Endodermal cell (in vitro differentiated cells): ENCODE results near the gene MYDGF. TPM values are rescaled to one million over a fixed set of nuclear protein-coding genes. Genes with fewer than 3 reads are reported as not detected.
A peak's percentile ranks its signal among the peaks of the same experiment; 100 is the strongest.

Experiments
- DNase-seq: peaks from one replicate; pipeline ENCODE4 v3.0.0-alpha.2; 2017
- H3K27ac ChIP-seq: 2 replicates; pipeline ENCODE4 v1.5.1; 2013; ENCODE audit warnings: mild to moderate bottlenecking, low read depth, low read length, moderate library complexity
- H3K27me3 ChIP-seq: 2 replicates; pipeline ENCODE4 v1.6.1; 2013; ENCODE audit warnings: mild to moderate bottlenecking, low read length, moderate library complexity; ENCODE audit not compliant: insufficient read depth, control insufficient read depth, poor library complexity, severe bottlenecking
- H3K36me3 ChIP-seq: 2 replicates; pipeline ENCODE4 v1.7.0; 2013; ENCODE audit warnings: mild to moderate bottlenecking, low read length, moderate library complexity; ENCODE audit not compliant: control insufficient read depth, insufficient read depth
- H3K4me1 ChIP-seq: one replicate; pipeline ENCODE4 v1.7.0; 2013; ENCODE audit warnings: low read length; ENCODE audit not compliant: control insufficient read depth, insufficient read depth
- H3K4me3 ChIP-seq: 2 replicates; pipeline ENCODE4 v1.5.1; 2013; ENCODE audit warnings: mild to moderate bottlenecking, low read length, moderate library complexity
- H3K9ac ChIP-seq: 2 replicates; pipeline ENCODE4 v1.6.1; 2013; ENCODE audit warnings: mild to moderate bottlenecking, low read length, moderate library complexity; ENCODE audit not compliant: poor library complexity, severe bottlenecking; ENCODE audit errors: extremely low read depth
- H3K9me3 ChIP-seq: 2 replicates; pipeline ENCODE4 v1.6.1; 2013; ENCODE audit warnings: mild to moderate bottlenecking, low read length, moderate library complexity; ENCODE audit not compliant: control insufficient read depth
- H3K27ac Mint-ChIP-seq: 2 replicates; pipeline ENCODE4 v1.8.0; 2020; ENCODE audit warnings: mixed read lengths
- H3K27me3 Mint-ChIP-seq: 2 replicates; pipeline ENCODE4 v1.8.0; 2021; ENCODE audit warnings: mild to moderate bottlenecking, mixed read lengths; ENCODE audit not compliant: insufficient read depth
- H3K36me3 Mint-ChIP-seq: 2 replicates; pipeline ENCODE4 v1.8.0; 2020; ENCODE audit warnings: low read depth, mixed read lengths
- H3K4me1 Mint-ChIP-seq: 2 replicates; pipeline ENCODE4 v1.8.0; 2020; ENCODE audit warnings: mixed read lengths
- H3K4me3 Mint-ChIP-seq: 2 replicates; pipeline ENCODE4 v1.8.0; 2020; ENCODE audit warnings: mild to moderate bottlenecking, moderate library complexity, mixed read lengths
- H3K9me3 Mint-ChIP-seq: 2 replicates; pipeline ENCODE4 v1.8.0; 2020; ENCODE audit warnings: mild to moderate bottlenecking, mixed read lengths
- WGBS, 2 experiments: methylation state at CpG; one replicate each; pipeline versions ENCODE4 v1.1.5 to v1.1.7; 2013; ENCODE audit warnings: missing lambda C conversion rate in 2 of 2, mixed read lengths in 1 of 2; ENCODE audit not compliant: insufficient coverage in 1 of 2, insufficient read length in 1 of 2; 5-methylcytosine and 5-hydroxymethylcytosine counted together
- total RNA-seq, 2 donors: library from RNA; stranded (reverse); fragmentation: NEBNext Ultra II Directional in 1 of 2; extraction: Animal tissue kit (Norgen Biotek cat#: 25700) in 1 of 2; gene quantifications; 2 replicates in 1 of 2; 3 replicates in 1 of 2; pipeline ENCODE4 v1.2.1, GENCODE V29; 2021
- TF ChIP-seq, protein P1 (sequence below): fragments of 200-600 bp; sonication (generic); conservative IDR thresholded peaks from 2 replicates; pipeline ENCODE4 v1.5.0; 2021; ENCODE audit warnings: antibody characterized with exemption, mild to moderate bottlenecking

The MYDGF gene
- total RNA-seq, 2 donors from 2014 or later, result 58.7 to 64.0 TPM

DNA sequence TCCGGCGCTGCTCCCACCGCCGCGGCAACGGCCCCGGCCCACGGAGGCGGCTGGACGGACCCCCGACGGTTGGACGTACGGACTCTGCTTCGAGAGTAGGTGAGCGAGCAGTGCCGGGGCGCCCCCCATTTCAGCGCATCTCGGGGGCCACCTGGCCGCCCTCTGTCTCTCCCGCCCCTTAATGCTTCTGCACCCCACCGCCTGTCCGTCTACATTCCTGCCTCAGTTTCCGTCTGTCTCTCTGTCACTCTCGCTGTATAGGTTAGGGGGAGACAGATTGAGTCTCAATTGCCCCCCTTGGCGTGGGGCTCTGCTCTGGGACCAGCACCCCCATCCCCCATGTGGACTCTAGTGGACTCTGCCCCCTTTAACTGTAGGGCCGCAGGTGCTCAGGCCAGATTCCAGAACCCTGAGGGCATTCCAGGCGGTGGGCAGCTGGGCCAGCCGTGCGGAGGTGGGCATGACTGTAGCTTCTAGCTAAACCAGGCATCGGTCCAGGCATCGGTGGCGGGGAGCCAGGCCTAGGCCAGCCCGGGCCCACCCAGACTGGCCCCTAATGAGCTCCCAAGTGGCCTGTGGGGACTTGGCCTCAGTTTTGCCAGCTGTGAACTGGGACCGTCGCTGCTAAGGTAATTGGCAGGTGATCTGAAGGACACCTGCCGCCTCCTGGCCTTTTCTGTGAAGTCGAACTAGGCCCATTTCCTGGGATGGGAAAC is 30.5 kb downstream of the MYDGF start:
- no peak overlapping the region for H3K9ac ChIP-seq
- no peaks in the 10 kb centered on the region for H3K36me3 ChIP-seq
- peak overlapping the region; percentile 94 for H3K27ac Mint-ChIP-seq
- 23 to 28% methylated on average over 24 to 38 of the region's 39 CpGs for whole genome bisulfite sequencing, 2 experiments
- no peak for DNase-seq
- H3K4me1 ChIP-seq, result peaks cover 5% of the 10 kb centered on the region
- H3K4me3 Mint-ChIP-seq, result peak overlapping the region; percentile 85
- TF ChIP-seq, protein P1, sequence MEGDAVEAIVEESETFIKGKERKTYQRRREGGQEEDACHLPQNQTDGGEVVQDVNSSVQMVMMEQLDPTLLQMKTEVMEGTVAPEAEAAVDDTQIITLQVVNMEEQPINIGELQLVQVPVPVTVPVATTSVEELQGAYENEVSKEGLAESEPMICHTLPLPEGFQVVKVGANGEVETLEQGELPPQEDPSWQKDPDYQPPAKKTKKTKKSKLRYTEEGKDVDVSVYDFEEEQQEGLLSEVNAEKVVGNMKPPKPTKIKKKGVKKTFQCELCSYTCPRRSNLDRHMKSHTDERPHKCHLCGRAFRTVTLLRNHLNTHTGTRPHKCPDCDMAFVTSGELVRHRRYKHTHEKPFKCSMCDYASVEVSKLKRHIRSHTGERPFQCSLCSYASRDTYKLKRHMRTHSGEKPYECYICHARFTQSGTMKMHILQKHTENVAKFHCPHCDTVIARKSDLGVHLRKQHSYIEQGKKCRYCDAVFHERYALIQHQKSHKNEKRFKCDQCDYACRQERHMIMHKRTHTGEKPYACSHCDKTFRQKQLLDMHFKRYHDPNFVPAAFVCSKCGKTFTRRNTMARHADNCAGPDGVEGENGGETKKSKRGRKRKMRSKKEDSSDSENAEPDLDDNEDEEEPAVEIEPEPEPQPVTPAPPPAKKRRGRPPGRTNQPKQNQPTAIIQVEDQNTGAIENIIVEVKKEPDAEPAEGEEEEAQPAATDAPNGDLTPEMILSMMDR, result no peak
- H3K27me3 Mint-ChIP-seq, result peaks cover 13% of the 10 kb centered on the region
- peaks cover 3% of the 10 kb centered on the region for H3K27me3 ChIP-seq
- H3K4me3 ChIP-seq, result peak overlapping the region; percentile 89
- H3K9me3 ChIP-seq, result no peaks in the 10 kb centered on the region
- no peak overlapping the region for H3K27ac ChIP-seq
- H3K36me3 Mint-ChIP-seq, result no peaks in the 10 kb centered on the region
- no peaks in the 10 kb centered on the region for H3K9me3 Mint-ChIP-seq
- peaks cover 5% of the 10 kb centered on the region for H3K4me1 Mint-ChIP-seq

- TF ChIP-seq, protein P1, result no peak
- Mint-ChIP-seq H3K4me1 (peaks cover 5% of the 10 kb centered on the region), H3K4me3 (peak within 1 kb of the TSS; percentile 85), H3K27me3 (peaks cover 15% of the 10 kb centered on the region), H3K36me3 (no peaks in the 10 kb centered on the region), H3K27ac (peak within 1 kb of the TSS; percentile 94), H3K9me3 (no peaks in the 10 kb centered on the region)
- no peak within 1 kb of the TSS for H3K9ac ChIP-seq
- no peaks in the 10 kb centered on the region for H3K9me3 ChIP-seq
- H3K36me3 ChIP-seq, result no peaks in the 10 kb centered on the region
- H3K27ac ChIP-seq, result no peak within 1 kb of the TSS
- peak; percentile 99 for DNase-seq
- peaks cover 5% of the 10 kb centered on the region for H3K4me1 ChIP-seq
- 8 to 32% methylated on average over 11 to 45 of the region's 49 CpGs for WGBS, 2 experiments
- peak within 1 kb of the TSS; percentile 89 for H3K4me3 ChIP-seq
- H3K27me3 ChIP-seq, result peaks cover 3% of the 10 kb centered on the region
Measured at GRCh38 chr19:4638828-4639530, 31.2 kb downstream of the MYDGF start, which contains the start of gene TNFAIP8L1. TNFAIP8L1 (plus strand) TSS chr19:4639516; CDS start chr19:4651870, 12,354 bp downstream.

DNA sequence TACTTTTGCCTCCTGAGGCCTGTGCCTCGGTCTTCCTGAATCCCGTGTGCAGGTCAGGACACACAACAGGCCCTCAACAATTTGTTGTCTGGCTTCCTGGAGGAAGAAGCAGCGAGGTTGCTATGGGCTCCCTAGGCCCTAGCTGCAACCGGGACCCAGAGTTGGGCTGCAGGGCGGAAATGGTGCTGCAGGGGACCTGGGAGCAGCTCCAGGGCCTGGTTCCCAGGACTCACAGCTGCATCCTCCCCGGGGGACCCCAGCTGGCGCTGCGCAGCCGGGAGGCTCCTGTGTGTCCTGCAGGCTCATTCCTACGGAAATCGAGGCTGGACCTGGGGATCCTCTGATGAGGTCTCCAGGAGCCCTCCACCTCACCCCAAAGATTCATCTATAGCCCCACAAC is 31.8 kb downstream of the MYDGF start:
- 97 to 100% methylated on average over 4 to 11 of the region's 11 CpGs for WGBS, 2 experiments
- H3K9ac ChIP-seq, result no peak overlapping the region

More for the DNA sequence above, 31.8 kb downstream of the MYDGF start:
- no peak overlapping the region for H3K27ac Mint-ChIP-seq
- DNase-seq, result no peak
- H3K27me3 Mint-ChIP-seq, result peaks cover 15% of the 10 kb centered on the region
- Histone ChIP-seq H3K4me1 (peaks cover 5% of the 10 kb centered on the region), H3K9me3 (no peaks in the 10 kb centered on the region), H3K4me3 (no peak overlapping the region), H3K27ac (no peak overlapping the region), H3K36me3 (no peaks in the 10 kb centered on the region), H3K27me3 (peaks cover 3% of the 10 kb centered on the region)
- no peak overlapping the region for H3K4me3 Mint-ChIP-seq
- peaks cover under 1% of the 10 kb centered on the region for H3K9me3 Mint-ChIP-seq
- TF ChIP-seq, protein P1, result no peak
- peaks cover 7% of the 10 kb centered on the region for H3K4me1 Mint-ChIP-seq
- no peaks in the 10 kb centered on the region for H3K36me3 Mint-ChIP-seq
